CD14-positive monocyte (primary cell): ENCODE measurements around the gene ZNF780B. TPM values are rescaled to one million over a fixed set of nuclear protein-coding genes. Genes with fewer than 3 reads are reported as not detected.

Source experiments
- DNase-seq, 3 donors: peaks; one replicate each; pipeline ENCODE4 v3.0.0-alpha.2; 2011 to 2022
- H2AFZ ChIP-seq: 2 replicates; pipeline ENCODE4 v1.6.0; 2012; ENCODE audit warnings: mild to moderate bottlenecking, low read depth, low read length, inconsistent platforms; ENCODE audit not compliant: insufficient read depth, poor library complexity, severe bottlenecking
- H3K27ac ChIP-seq, 2 donors: 1 replicate in 1 of 2; 2 replicates in 1 of 2; pipeline ENCODE4 v1.5.1; 2012 to 2013; ENCODE audit warnings: low read length in 2 of 2, control low read depth in 1 of 2, inconsistent platforms in 1 of 2, low read depth in 1 of 2, mild to moderate bottlenecking in 1 of 2
- H3K27me3 ChIP-seq, 2 donors: one replicate each; pipeline versions ENCODE4 v1.6.0 to v1.6.1; 2011 to 2013; ENCODE audit warnings: low read length in 2 of 2; ENCODE audit not compliant: control insufficient read depth in 2 of 2, insufficient read depth in 2 of 2
- H3K36me3 ChIP-seq, 2 donors: replicated peaks in 1 of 2; 1 replicate in 1 of 2; 2 replicates in 1 of 2; pipeline versions ENCODE4 v1.5.1 to v1.6.1; 2012 to 2013; ENCODE audit warnings: low read length in 2 of 2, control low read depth in 1 of 2, inconsistent platforms in 1 of 2, mild to moderate bottlenecking in 1 of 2; ENCODE audit not compliant: insufficient read depth in 2 of 2, control insufficient read depth in 1 of 2
- H3K4me1 ChIP-seq, 2 donors: 1 replicate in 1 of 2; 2 replicates in 1 of 2; pipeline versions ENCODE4 v1.5.1 to v1.6.1; 2012 to 2013; ENCODE audit warnings: low read length in 2 of 2, control low read depth in 1 of 2, inconsistent platforms in 1 of 2, mild to moderate bottlenecking in 1 of 2, moderate library complexity in 1 of 2; ENCODE audit not compliant: insufficient read depth in 2 of 2, control insufficient read depth in 1 of 2
- H3K4me2 ChIP-seq: replicated peaks from 2 replicates; pipeline ENCODE3; 2012; ENCODE audit warnings: low read length, moderate library complexity, mild to moderate bottlenecking; ENCODE audit not compliant: poor library complexity, severe bottlenecking; ENCODE audit errors: extremely low read depth
- H3K4me3 ChIP-seq, 3 experiments: fragments of 200-600 bp in 1 of 3; sonication (generic) in 1 of 3; replicated peaks in 1 of 3; 1 replicate in 2 of 3; 2 replicates in 1 of 3; pipeline ENCODE4 v1.5.1; 2011 to 2013; ENCODE audit warnings: low read length in 3 of 3, mild to moderate bottlenecking in 3 of 3, control low read depth in 2 of 3, low read depth in 2 of 3, inconsistent platforms in 1 of 3, moderate library complexity in 1 of 3
- H3K79me2 ChIP-seq: 2 replicates; pipeline ENCODE4 v1.6.0; 2012; ENCODE audit warnings: mild to moderate bottlenecking, control low read depth, inconsistent platforms, low read length, moderate library complexity; ENCODE audit not compliant: insufficient read depth
- H3K9ac ChIP-seq: 2 replicates; pipeline ENCODE4 v1.6.0; 2017; ENCODE audit warnings: low read length, mild to moderate bottlenecking; ENCODE audit not compliant: insufficient read depth, poor library complexity, severe bottlenecking
- H3K9me3 ChIP-seq, 2 donors: replicated peaks in 1 of 2; 1 replicate in 1 of 2; 2 replicates in 1 of 2; pipeline versions ENCODE4 v1.5.1 to v1.6.1; 2012 to 2013; ENCODE audit warnings: low read length in 2 of 2, control low read depth in 1 of 2; ENCODE audit not compliant: control insufficient read depth in 1 of 2, insufficient read depth in 1 of 2
- H4K20me1 ChIP-seq: 2 replicates; pipeline ENCODE4 v1.6.0; 2012; ENCODE audit warnings: mild to moderate bottlenecking, low read length, control low read depth, moderate library complexity; ENCODE audit not compliant: insufficient read depth
- H3K27ac Mint-ChIP-seq, 7 donors: one replicate each; pipeline ENCODE4 v1.8.0; 2020; ENCODE audit warnings: mild to moderate bottlenecking in 7 of 7, mixed read lengths in 7 of 7, moderate library complexity in 6 of 7, inconsistent platforms in 2 of 7
- H3K27me3 Mint-ChIP-seq, 3 donors: one replicate each; pipeline ENCODE4 v1.8.0; 2021 to 2022; ENCODE audit warnings: low read depth in 3 of 3, mild to moderate bottlenecking in 3 of 3, mixed read lengths in 3 of 3, moderate library complexity in 3 of 3, inconsistent platforms in 1 of 3
- H3K36me3 Mint-ChIP-seq, 2 donors: one replicate each; pipeline ENCODE4 v1.8.0; 2020; ENCODE audit warnings: mixed read lengths in 2 of 2, inconsistent platforms in 1 of 2, mild to moderate bottlenecking in 1 of 2
- H3K4me1 Mint-ChIP-seq: one replicate; pipeline ENCODE4 v1.8.0; 2020; ENCODE audit warnings: mild to moderate bottlenecking, mixed read lengths
- H3K4me3 Mint-ChIP-seq, 2 donors: one replicate each; pipeline ENCODE4 v1.8.0; 2020; ENCODE audit warnings: mild to moderate bottlenecking in 2 of 2, mixed read lengths in 2 of 2, moderate library complexity in 1 of 2
- H3K9me3 Mint-ChIP-seq, 7 donors: one replicate each; pipeline ENCODE4 v1.8.0; 2020 to 2022; ENCODE audit warnings: mixed read lengths in 7 of 7, mild to moderate bottlenecking in 6 of 7, moderate library complexity in 6 of 7, inconsistent platforms in 2 of 7
- intact Hi-C, 2 donors: fragments of 100-400 bp; cut with micrococcal nuclease; formaldehyde crosslinking; loops; one replicate each; pipeline versions ENCODE4 v1.15.0 to v1.15.1; 2023
- polyA plus RNA-seq, 3 donors: library from polyadenylated mRNA; depleted of rRNA in 1 of 3; unstranded in 2 of 3; stranded (reverse) in 1 of 3; fragments of 300-500 nt in 2 of 3; fragments of >200 nt in 1 of 3; fragmentation: Illumina TruSeq in 2 of 3; gene quantifications; 1 replicate in 2 of 3; 2 replicates in 1 of 3; pipeline ENCODE4 v1.2.3, GENCODE V29; 2012 to 2021
- TF ChIP-seq, protein P1 (sequence below): fragments of 200-600 bp; IDR thresholded peaks from one replicate; pipeline ENCODE4 v1.8.0; 2022; ENCODE audit warnings: antibody characterized with exemption, mild to moderate bottlenecking

The ZNF780B gene
- polyA plus RNA-seq, 3 donors = 2.0 to 3.3 (median 3.1) TPM

DNA sequence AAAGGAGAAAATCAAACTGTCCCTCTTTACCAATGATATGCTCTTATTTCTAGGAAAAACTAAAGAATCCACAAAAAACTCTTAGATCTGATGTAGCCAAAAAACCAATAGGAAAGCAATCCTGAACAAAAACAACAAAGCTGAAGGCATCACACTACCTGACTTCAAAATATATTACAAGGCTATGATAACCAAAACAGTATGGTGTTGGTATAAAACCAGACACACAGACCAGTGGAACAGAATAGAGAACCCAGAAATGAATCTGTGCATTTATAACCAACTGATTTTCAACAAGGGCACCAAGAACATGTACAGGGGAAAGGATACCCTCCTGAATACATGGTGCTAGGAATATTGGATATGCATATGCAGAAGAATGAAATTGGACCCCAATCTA is 68.9 kb downstream of the ZNF780B start:
- TF ChIP-seq, protein P1, sequence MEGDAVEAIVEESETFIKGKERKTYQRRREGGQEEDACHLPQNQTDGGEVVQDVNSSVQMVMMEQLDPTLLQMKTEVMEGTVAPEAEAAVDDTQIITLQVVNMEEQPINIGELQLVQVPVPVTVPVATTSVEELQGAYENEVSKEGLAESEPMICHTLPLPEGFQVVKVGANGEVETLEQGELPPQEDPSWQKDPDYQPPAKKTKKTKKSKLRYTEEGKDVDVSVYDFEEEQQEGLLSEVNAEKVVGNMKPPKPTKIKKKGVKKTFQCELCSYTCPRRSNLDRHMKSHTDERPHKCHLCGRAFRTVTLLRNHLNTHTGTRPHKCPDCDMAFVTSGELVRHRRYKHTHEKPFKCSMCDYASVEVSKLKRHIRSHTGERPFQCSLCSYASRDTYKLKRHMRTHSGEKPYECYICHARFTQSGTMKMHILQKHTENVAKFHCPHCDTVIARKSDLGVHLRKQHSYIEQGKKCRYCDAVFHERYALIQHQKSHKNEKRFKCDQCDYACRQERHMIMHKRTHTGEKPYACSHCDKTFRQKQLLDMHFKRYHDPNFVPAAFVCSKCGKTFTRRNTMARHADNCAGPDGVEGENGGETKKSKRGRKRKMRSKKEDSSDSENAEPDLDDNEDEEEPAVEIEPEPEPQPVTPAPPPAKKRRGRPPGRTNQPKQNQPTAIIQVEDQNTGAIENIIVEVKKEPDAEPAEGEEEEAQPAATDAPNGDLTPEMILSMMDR = no peak
- Histone ChIP-seq H2AFZ (no peak overlapping the region), H3K9ac (no peak overlapping the region), H3K36me3 (peaks cover 5 to 15% of the 10 kb centered on the region in 2 donors), H3K4me3 (no peak overlapping the region), H3K4me1 (no peaks in the 10 kb centered on the region), H3K4me2 (no peak overlapping the region), H3K27ac (no peak overlapping the region), H3K79me2 (no peaks in the 10 kb centered on the region), H3K9me3 (peaks cover 17 to 28% of the 10 kb centered on the region in 2 donors), H3K27me3 (no peaks in the 10 kb centered on the region), H4K20me1 (no peaks in the 10 kb centered on the region)
- no peak overlapping the region for H3K27ac Mint-ChIP-seq
- peaks cover 9 to 25% of the 10 kb centered on the region in 2 donors for H3K36me3 Mint-ChIP-seq
- H3K27me3 Mint-ChIP-seq = peaks cover 0 to 3% (median 3%) of the 10 kb centered on the region in 3 donors
- H3K9me3 Mint-ChIP-seq = peaks cover 29 to 48% (median 43%) of the 10 kb centered on the region in 7 donors
- no peak overlapping the region for H3K4me3 Mint-ChIP-seq
- intact Hi-C loops = no loop called here
- no peak for DNase-seq
- H3K4me1 Mint-ChIP-seq = peaks cover 4% of the 10 kb centered on the region

GRCh38 chr19:39986643-39987042 is 69.4 kb downstream of the ZNF780B start:
- no peak overlapping the region for H3K4me2 ChIP-seq
- H3K4me1 ChIP-seq = no peaks in the 10 kb centered on the region
- H4K20me1 ChIP-seq = no peaks in the 10 kb centered on the region
- TF ChIP-seq, protein P1 = no peak
- H3K27ac ChIP-seq = no peak overlapping the region
- peaks cover 17 to 28% of the 10 kb centered on the region in 2 donors for H3K9me3 ChIP-seq
- Mint-ChIP-seq H3K27ac (no peak overlapping the region), H3K4me3 (no peak overlapping the region), H3K36me3 (peaks cover 12 to 28% of the 10 kb centered on the region in 2 donors), H3K9me3 (peaks cover 29 to 50% (median 44%) of the 10 kb centered on the region in 7 donors), H3K27me3 (peaks cover 0 to 3% (median 3%) of the 10 kb centered on the region in 3 donors), H3K4me1 (peaks cover 4% of the 10 kb centered on the region)
- no peak for DNase-seq
- no peak overlapping the region for H3K4me3 ChIP-seq
- no peak overlapping the region for H2AFZ ChIP-seq
- intact Hi-C loops = no loop called here
- no peaks in the 10 kb centered on the region for H3K27me3 ChIP-seq
- no peak overlapping the region for H3K9ac ChIP-seq
- H3K79me2 ChIP-seq = no peaks in the 10 kb centered on the region
- peaks cover 7 to 21% of the 10 kb centered on the region in 2 donors for H3K36me3 ChIP-seq
